ENCODE measurements around the gene TRPV5. TPM values are rescaled to one million over a fixed set of nuclear protein-coding genes. Genes with fewer than 3 reads are reported as not detected.

Gene TRPV5
- total and polyA plus RNA-seq, 2 of the 4 experiments (the other 2 are of a cell fraction), result not detected

DNA sequence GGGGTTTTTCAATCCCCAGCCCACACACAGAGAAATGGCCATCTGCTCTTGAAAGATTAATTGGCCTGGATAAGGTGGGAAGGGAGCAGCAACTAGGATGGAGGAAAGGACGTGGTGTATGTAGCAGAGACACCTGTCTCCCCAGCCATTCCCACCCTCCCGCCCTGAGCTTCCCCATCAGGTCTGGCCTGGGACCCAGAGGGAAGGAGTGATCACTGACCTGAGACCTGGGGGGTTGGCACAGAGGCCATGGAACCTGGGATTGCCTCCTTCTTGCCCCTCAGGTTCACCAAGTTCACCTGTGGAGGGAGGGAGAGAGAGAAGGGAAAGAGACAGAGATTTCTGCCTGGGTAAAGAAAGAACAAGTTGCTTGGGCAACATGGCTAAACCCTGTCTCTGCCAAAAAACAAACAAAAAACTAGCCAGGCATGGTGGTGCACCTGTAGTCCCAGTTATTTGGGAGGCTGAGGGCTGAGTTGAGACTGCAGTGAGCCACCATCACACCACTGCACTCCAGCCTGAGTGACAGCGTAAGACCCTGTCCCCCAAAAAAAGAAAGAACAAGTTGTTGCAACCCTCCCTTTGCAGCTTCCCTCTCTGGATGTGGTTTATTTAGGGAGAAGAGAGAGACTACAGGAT, 36.7 kb downstream of the TRPV5 start:
- Histone ChIP-seq H2BK5ac (ENCODE audit: low read depth, low read length, poor library complexity, severe bottlenecking) (no peak overlapping the region), H3K27me3 (ENCODE audit: control insufficient read depth, insufficient read depth, low read length) (no peaks in the 10 kb centered on the region), H3K36me3 (ENCODE audit: control insufficient read depth, insufficient read depth, low read length) (no peaks in the 10 kb centered on the region), H3K9me3 (ENCODE audit: control insufficient read depth, insufficient read depth, low read length) (no peaks in the 10 kb centered on the region), H4K91ac (ENCODE audit: insufficient read depth, low read depth, low read length) (no peak overlapping the region), H3K9ac (ENCODE audit: low read depth, low read length) (no peak overlapping the region), H2AFZ (replicated peaks; ENCODE audit: low read length, poor library complexity) (no peak overlapping the region), H3K4me2 (ENCODE audit: low read depth, low read length) (no peak overlapping the region), H3K79me1 (ENCODE audit: low read depth in 1 of 2, low read length in 2 of 2) (no peaks in the 10 kb centered on the region), H4K5ac (ENCODE audit: low read depth, low read length) (no peak overlapping the region), H2BK120ac (ENCODE audit: low read depth, low read length) (no peak overlapping the region), H3K56ac (ENCODE audit: extremely low read depth, insufficient read depth, low read length) (no peak overlapping the region), H3K23ac (ENCODE audit: low read depth, low read length) (no peak overlapping the region), H2BK20ac (ENCODE audit: low read depth, low read length) (no peak overlapping the region), H2AK9ac (replicated peaks; ENCODE audit: low read depth, low read length, poor library complexity) (no peak overlapping the region), H2AK5ac (ENCODE audit: low read depth, low read length) (no peak overlapping the region), H3K18ac (ENCODE audit: low read depth, low read length) (no peak overlapping the region), H3K4ac (ENCODE audit: low read depth, low read length) (no peak overlapping the region), H4K20me1 (ENCODE audit: insufficient read depth, low read length) (no peaks in the 10 kb centered on the region), H3K4me3 (ENCODE audit: insufficient read depth, low read depth, low read length) (no peak overlapping the region), H3K14ac (replicated peaks; ENCODE audit: low read depth, low read length) (no peak overlapping the region), H4K8ac (ENCODE audit: low read depth in 2 of 2, low read length in 2 of 2) (no peak overlapping the region), H2BK15ac (ENCODE audit: low read depth, low read length) (no peak overlapping the region), H3K4me1 (ENCODE audit: control insufficient read depth, insufficient read depth, low read length) (no peaks in the 10 kb centered on the region), H3K9me1 (ENCODE audit: insufficient read depth, low read length) (no peaks in the 10 kb centered on the region), H3K27ac (ENCODE audit: insufficient read depth, low read length) (no peak overlapping the region)
- WGBS, 2 experiments (ENCODE audit: extremely low coverage in 2 of 2, insufficient read length in 1 of 2), result no CpG with 5 or more reads among the region's 3 CpGs
- dilution Hi-C loops (cut with HindIII; ENCODE audit: low sequenced_read_pairs, unreplicated experiment) (no loop called here), intact Hi-C loops (cut with micrococcal nuclease) (no loop called here), in situ Hi-C loops (cut with MboI; ENCODE audit: low sequenced_read_pairs) (no loop called here)
- BruUV-seq (replicated peaks), result no TSS peak
- ATAC-seq (ENCODE audit: low read depth), result no peak
- TF ChIP-seq RFX5 (IDR thresholded peaks at IDR 0.05; ENCODE audit: low read depth, low read length), result no peak
- no peak for TF ChIP-seq USF2 (IDR thresholded peaks at IDR 0.05; ENCODE audit: low read depth, low read length)
- TF ChIP-seq MXI1 (IDR thresholded peaks at IDR 0.05; ENCODE audit: borderline replicate concordance, low read depth, low read length), result no peak
- TF ChIP-seq MAZ (IDR thresholded peaks at IDR 0.05; ENCODE audit: borderline replicate concordance, low read depth, low read length), result no peak
- TF ChIP-seq, protein P1, sequence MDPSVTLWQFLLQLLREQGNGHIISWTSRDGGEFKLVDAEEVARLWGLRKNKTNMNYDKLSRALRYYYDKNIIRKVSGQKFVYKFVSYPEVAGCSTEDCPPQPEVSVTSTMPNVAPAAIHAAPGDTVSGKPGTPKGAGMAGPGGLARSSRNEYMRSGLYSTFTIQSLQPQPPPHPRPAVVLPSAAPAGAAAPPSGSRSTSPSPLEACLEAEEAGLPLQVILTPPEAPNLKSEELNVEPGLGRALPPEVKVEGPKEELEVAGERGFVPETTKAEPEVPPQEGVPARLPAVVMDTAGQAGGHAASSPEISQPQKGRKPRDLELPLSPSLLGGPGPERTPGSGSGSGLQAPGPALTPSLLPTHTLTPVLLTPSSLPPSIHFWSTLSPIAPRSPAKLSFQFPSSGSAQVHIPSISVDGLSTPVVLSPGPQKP (IDR thresholded peaks at IDR 0.05; ENCODE audit: borderline replicate concordance, low read depth, low read length), result no peak
- TF ChIP-seq CTCF (conservative IDR thresholded peaks at IDR 0.05; ENCODE audit: low read depth, low read length), result no peak
- no peak for TF ChIP-seq BHLHE40 (IDR thresholded peaks at IDR 0.05; ENCODE audit: low read depth, low read length)
- TF ChIP-seq MAFK (IDR thresholded peaks at IDR 0.05; ENCODE audit: low read depth, low read length), result no peak
- TF ChIP-seq NFE2L2 (IDR thresholded peaks at IDR 0.05; ENCODE audit: low read depth, low read length), result no peak
- TF ChIP-seq CHD1 (IDR thresholded peaks at IDR 0.05; ENCODE audit: low read depth, low read length), result no peak
- no peak for TF ChIP-seq FOS (IDR thresholded peaks at IDR 0.05; ENCODE audit: low read depth, low read length)
- TF ChIP-seq CEBPB (IDR thresholded peaks at IDR 0.05; ENCODE audit: low read depth, low read length), result no peak
- TF ChIP-seq POLR2A (IDR thresholded peaks at IDR 0.05; ENCODE audit: low read depth, low read length), result no peak
- TF ChIP-seq SMC3 (IDR thresholded peaks at IDR 0.05; ENCODE audit: low read depth, low read length), result no peak
- TF ChIP-seq RAD21 (IDR thresholded peaks at IDR 0.05; ENCODE audit: low read length), result no peak
- no peak for TF ChIP-seq RCOR1 (IDR thresholded peaks at IDR 0.05; ENCODE audit: insufficient replicate concordance, low read length)
- DNase-seq, result no peak
- ChIA-PET CTCF (no interaction called here), POLR2A (ENCODE audit: unreplicated experiment) (no interaction called here)
